IMR-90 (cell line): ENCODE data around the gene CCNDBP1. TPM values are rescaled to one million over a fixed set of nuclear protein-coding genes. Genes with fewer than 3 reads are reported as not detected.
"Not testable (repeated sequence)": the region's sequence is repeated elsewhere in the genome, so short reads cannot be mapped to it uniquely, and the experiment has no call there.

Source experiments
- ATAC-seq: fragments of 200-7000 bp; cut with Tn5 transposase; 2 replicates; pipeline ENCODE4 v1.9.1; 2020; ENCODE audit warnings: low read depth, mild to moderate bottlenecking, moderate library complexity
- BruUV-seq: library from RNA; stranded (reverse); fragments of 400-500 nt; replicated peaks from 2 replicates; lab custom pipeline; 2021; lab: Mats Ljungman, UMichigan
- CTCF ChIA-PET: fragments of 300-600 bp; formaldehyde crosslinking; extraction: SDS; loops from one replicate; lab custom pipeline; 2021; ENCODE audit warnings: antibody characterized with exemption; lab: Yijun Ruan, JAX
- POLR2A ChIA-PET: fragments of 300-600 bp; sonication (Branson Sonifier 250); formaldehyde crosslinking; loops from one replicate; lab custom pipeline; 2022; ENCODE audit warnings: antibody characterized with exemption; ENCODE audit not compliant: unreplicated experiment; lab: Charles Lee
- DNase-seq: peaks from one replicate; pipeline ENCODE4 v3.0.0; 2013
- H2AFZ ChIP-seq: replicated peaks from 2 replicates; pipeline ENCODE3; 2013; ENCODE audit warnings: low read length, mild to moderate bottlenecking; ENCODE audit not compliant: poor library complexity
- H2AK5ac ChIP-seq: 2 replicates; pipeline ENCODE4 v1.6.1; 2013; ENCODE audit warnings: low read depth, low read length, inconsistent platforms
- H2AK9ac ChIP-seq: replicated peaks from 2 replicates; pipeline ENCODE3; 2013; ENCODE audit warnings: mild to moderate bottlenecking, low read depth, low read length, moderate library complexity; ENCODE audit not compliant: poor library complexity
- H2BK120ac ChIP-seq: 2 replicates; pipeline ENCODE4 v1.6.1; 2013; ENCODE audit warnings: low read depth, low read length, inconsistent platforms
- H2BK15ac ChIP-seq: 3 replicates; pipeline ENCODE4 v1.6.1; 2013; ENCODE audit warnings: low read depth, low read length, inconsistent platforms
- H2BK20ac ChIP-seq: 2 replicates; pipeline ENCODE4 v1.6.1; 2013; ENCODE audit warnings: low read depth, mild to moderate bottlenecking, inconsistent platforms, low read length, moderate library complexity
- H2BK5ac ChIP-seq: 2 replicates; pipeline ENCODE4 v1.6.1; 2013; ENCODE audit warnings: mild to moderate bottlenecking, low read depth, low read length, inconsistent platforms; ENCODE audit not compliant: poor library complexity, severe bottlenecking
- H3K14ac ChIP-seq: replicated peaks from 2 replicates; pipeline ENCODE4 v1.6.1; 2013; ENCODE audit warnings: low read depth, low read length, inconsistent platforms
- H3K18ac ChIP-seq: 2 replicates; pipeline ENCODE4 v1.6.1; 2013; ENCODE audit warnings: low read depth, low read length, control low read depth
- H3K23ac ChIP-seq: 2 replicates; pipeline ENCODE4 v1.6.1; 2013; ENCODE audit warnings: low read depth, low read length, inconsistent platforms
- H3K27ac ChIP-seq: 2 replicates; pipeline ENCODE4 v1.5.1; 2013; ENCODE audit warnings: mild to moderate bottlenecking, control low read depth, low read length; ENCODE audit not compliant: insufficient read depth
- H3K27me3 ChIP-seq: 2 replicates; pipeline ENCODE4 v1.6.1; 2013; ENCODE audit warnings: low read length; ENCODE audit not compliant: control insufficient read depth, insufficient read depth
- H3K36me3 ChIP-seq: 2 replicates; pipeline ENCODE4 v1.6.1; 2013; ENCODE audit warnings: low read length, mixed read lengths; ENCODE audit not compliant: control insufficient read depth, insufficient read depth
- H3K4ac ChIP-seq: 2 replicates; pipeline ENCODE4 v1.6.1; 2013; ENCODE audit warnings: low read depth, low read length, inconsistent platforms
- H3K4me1 ChIP-seq: 2 replicates; pipeline ENCODE4 v1.6.1; 2013; ENCODE audit warnings: low read length, mixed read lengths; ENCODE audit not compliant: control insufficient read depth, insufficient read depth
- H3K4me2 ChIP-seq: 2 replicates; pipeline ENCODE4 v1.6.1; 2013; ENCODE audit warnings: low read depth, mild to moderate bottlenecking, control low read depth, low read length, moderate library complexity
- H3K4me3 ChIP-seq: 2 replicates; pipeline ENCODE4 v1.5.1; 2013; ENCODE audit warnings: low read depth, mild to moderate bottlenecking, control low read depth, low read length, moderate library complexity; ENCODE audit not compliant: insufficient read depth
- H3K56ac ChIP-seq: 2 replicates; pipeline ENCODE4 v1.6.1; 2013; ENCODE audit warnings: low read length, inconsistent platforms; ENCODE audit not compliant: insufficient read depth; ENCODE audit errors: extremely low read depth
- H3K79me1 ChIP-seq, 2 experiments: 2 replicates each; pipeline ENCODE4 v1.6.1; 2013; ENCODE audit warnings: low read length in 2 of 2, inconsistent platforms in 1 of 2, low read depth in 1 of 2
- H3K9ac ChIP-seq: 2 replicates; pipeline ENCODE4 v1.6.1; 2013; ENCODE audit warnings: low read depth, low read length, control low read depth
- H3K9me1 ChIP-seq: 2 replicates; pipeline ENCODE4 v1.6.1; 2013; ENCODE audit warnings: low read length, inconsistent platforms; ENCODE audit not compliant: insufficient read depth
- H3K9me3 ChIP-seq: 2 replicates; pipeline ENCODE4 v1.6.1; 2013; ENCODE audit warnings: low read length; ENCODE audit not compliant: control insufficient read depth, insufficient read depth
- H4K20me1 ChIP-seq: 2 replicates; pipeline ENCODE4 v1.6.1; 2013; ENCODE audit warnings: low read length, inconsistent platforms; ENCODE audit not compliant: insufficient read depth
- H4K5ac ChIP-seq: 2 replicates; pipeline ENCODE4 v1.6.1; 2013; ENCODE audit warnings: mild to moderate bottlenecking, low read depth, low read length, control low read depth
- H4K8ac ChIP-seq, 2 experiments: 2 replicates each; pipeline ENCODE4 v1.6.1; 2013; ENCODE audit warnings: low read depth in 2 of 2, low read length in 2 of 2, control low read depth in 1 of 2, inconsistent platforms in 1 of 2
- H4K91ac ChIP-seq: 2 replicates; pipeline ENCODE4 v1.6.1; 2013; ENCODE audit warnings: low read depth, low read length, inconsistent platforms; ENCODE audit not compliant: insufficient read depth
- WGBS, 2 experiments: methylation state at CpG; one replicate each; pipeline versions ENCODE4 v1.1.5 to v1.1.7; 2013; ENCODE audit warnings: missing lambda C conversion rate in 2 of 2; ENCODE audit not compliant: insufficient read length in 1 of 2; ENCODE audit errors: extremely low coverage in 2 of 2; 5-methylcytosine and 5-hydroxymethylcytosine counted together
- dilution Hi-C: fragments of 300-500 bp; cut with HindIII; formaldehyde crosslinking; loops from one replicate; pipeline ENCODE4 v1.14.3; 2018; ENCODE audit warnings: low sequenced_read_pairs; ENCODE audit not compliant: unreplicated experiment
- in situ Hi-C: fragments of 300-500 bp; cut with MboI; formaldehyde crosslinking; loops from 3 replicates; pipeline ENCODE4 v1.14.3; 2019; ENCODE audit warnings: low sequenced_read_pairs, inconsistent platforms, mixed read lengths
- intact Hi-C: fragments of 100-400 bp; cut with micrococcal nuclease; formaldehyde crosslinking; loops from 2 replicates; pipeline ENCODE4 v1.10.0; 2022
- polyA plus RNA-seq, 3 experiments: library from polyadenylated mRNA; depleted of rRNA; stranded (reverse); fragments of >200 nt; gene quantifications; 2 replicates each; pipeline ENCODE4 v1.2.3, GENCODE V29; 2012; ENCODE audit warnings: low replicate concordance in 1 of 3
- total RNA-seq: library from RNA; depleted of rRNA; stranded (reverse); fragments of >200 nt; gene quantifications from 2 replicates; pipeline ENCODE4 v1.2.3, GENCODE V29; 2012

Gene CCNDBP1
- total and polyA plus RNA-seq, 2 of the 4 experiments (the other 2 are of a cell fraction), result 34.9 to 40.3 TPM

DNA sequence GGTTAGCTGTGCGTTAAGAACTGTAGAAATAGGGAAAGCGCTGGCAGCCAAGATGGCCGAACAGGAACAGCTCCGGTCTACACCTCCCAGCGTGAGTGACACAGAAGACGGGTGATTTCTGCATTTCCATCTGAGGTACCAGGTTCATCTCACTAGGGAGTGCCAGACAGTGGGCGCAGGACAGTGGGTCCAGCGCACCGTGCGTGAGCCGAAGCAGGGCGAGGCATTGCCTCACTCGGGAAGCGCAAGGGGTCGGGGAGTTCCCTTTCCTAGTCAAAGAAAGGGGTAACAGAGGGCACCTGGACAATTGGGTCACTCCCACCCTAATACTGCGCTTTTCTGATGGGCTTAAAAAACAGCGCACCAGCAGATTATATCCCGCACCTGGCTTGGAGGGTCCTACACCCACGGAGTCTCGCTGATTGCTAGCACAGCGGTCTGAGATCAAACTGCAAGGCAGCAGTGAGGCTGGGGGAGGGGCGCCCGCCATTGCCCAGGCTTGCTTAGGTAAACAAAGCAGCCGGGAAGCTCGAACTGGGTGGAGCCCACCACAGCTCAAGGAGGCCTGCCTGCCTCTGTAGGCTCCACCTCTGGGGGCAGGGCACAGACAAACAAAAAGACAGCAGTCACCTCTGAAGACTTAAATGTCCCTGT, 9.4 kb upstream of the CCNDBP1 start:
- intact Hi-C loops, H3K18ac ChIP-seq, H3K9me1 ChIP-seq, CTCF ChIA-PET, BruUV-seq, H2AK5ac ChIP-seq, H2AK9ac ChIP-seq, dilution Hi-C loops, H3K23ac ChIP-seq, H4K20me1 ChIP-seq, in situ Hi-C loops, H2BK120ac ChIP-seq, H3K27ac ChIP-seq, H3K9me3 ChIP-seq, ATAC-seq, H2BK15ac ChIP-seq, H3K9ac ChIP-seq, H3K14ac ChIP-seq, DNase-seq, H2AFZ ChIP-seq, H3K79me1 ChIP-seq, H3K4ac ChIP-seq, H3K4me3 ChIP-seq, H2BK20ac ChIP-seq, POLR2A ChIA-PET, H3K4me1 ChIP-seq, H3K27me3 ChIP-seq, H4K5ac ChIP-seq, H3K36me3 ChIP-seq, H2BK5ac ChIP-seq, H4K91ac ChIP-seq, H4K8ac ChIP-seq, H3K4me2 ChIP-seq, H3K56ac ChIP-seq: not testable (repeated sequence)
- 100% methylated on average over 9 of the region's 25 CpGs; no CpG with 5 or more reads in 1 of the 2 experiments for WGBS, 2 experiments

DNA sequence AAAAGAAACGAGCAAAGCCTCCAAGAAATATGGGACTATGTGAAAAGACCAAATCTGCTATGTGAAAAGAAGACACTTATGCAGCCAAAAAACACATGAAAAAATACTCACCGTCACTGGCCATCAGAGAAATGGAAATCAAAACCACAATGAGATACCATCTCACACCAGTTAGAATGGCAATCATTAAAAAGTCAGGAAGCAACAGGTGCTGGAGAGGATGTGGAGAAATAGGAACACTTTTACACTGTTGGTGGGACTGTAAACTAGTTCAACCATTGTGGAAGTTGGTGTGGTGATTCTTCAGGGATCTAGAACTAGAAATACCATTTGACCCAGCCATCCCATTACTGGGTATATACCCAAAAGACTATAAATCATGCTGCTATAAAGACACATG, 8.1 kb upstream of the CCNDBP1 start:
- H4K5ac ChIP-seq, H2AFZ ChIP-seq, H3K36me3 ChIP-seq, H2BK20ac ChIP-seq, H3K79me1 ChIP-seq, H3K27ac ChIP-seq, H3K4me2 ChIP-seq, H3K56ac ChIP-seq, H4K91ac ChIP-seq, H3K9me1 ChIP-seq, H2BK120ac ChIP-seq, H3K14ac ChIP-seq, POLR2A ChIA-PET, H3K4ac ChIP-seq, H3K27me3 ChIP-seq, H3K23ac ChIP-seq, BruUV-seq, intact Hi-C loops, CTCF ChIA-PET, H2AK5ac ChIP-seq, H2AK9ac ChIP-seq, dilution Hi-C loops, in situ Hi-C loops, ATAC-seq, H3K4me1 ChIP-seq, H3K4me3 ChIP-seq, H3K18ac ChIP-seq, H3K9ac ChIP-seq, H4K20me1 ChIP-seq, DNase-seq, H3K9me3 ChIP-seq, H2BK15ac ChIP-seq, H2BK5ac ChIP-seq, H4K8ac ChIP-seq: not testable (repeated sequence)
- no CpG with 5 or more reads among the region's 2 CpGs for whole genome bisulfite sequencing, 2 experiments
